NCI-H82 treated with DMSO at 0.1 percent for 48 hours (cell line): ENCODE data around the gene MUC5B.

Experiments used
- DNase-seq: peaks from one replicate; lab custom pipeline; 2025; ENCODE audit not compliant: unreplicated experiment; lab: John Stamatoyannopoulos, UW

MUC5B gene

GRCh38 chr11:1280116-1281035, 57.5 kb downstream of the MUC5B start:
- no peak for DNase-seq

GRCh38 chr11:1281326-1281973, 58.6 kb downstream of the MUC5B start:
- DNase-seq, result no peak

- DNase-seq, result no peak
Measured at GRCh38 chr11:1281974-1282365, 59.1 kb downstream of the MUC5B start.

GRCh38 chr11:1283091-1283511, 60.2 kb downstream of the MUC5B start:
- no peak for DNase-seq

- no peak for DNase-seq
Measured at GRCh38 chr11:1283906-1284305, 61.0 kb downstream of the MUC5B start.

- no peak for DNase-seq
Measured at GRCh38 chr11:1285316-1285744, 62.5 kb downstream of the MUC5B start.

GRCh38 chr11:1285876-1286275, 63.0 kb downstream of the MUC5B start:
- DNase-seq, result no peak

- DNase-seq, result no peak
Measured at GRCh38 chr11:1287928-1288327, 65.1 kb downstream of the MUC5B start.

GRCh38 chr11:1288426-1289151, 65.7 kb downstream of the MUC5B start:
- no peak for DNase-seq

GRCh38 chr11:1289211-1289935, 66.5 kb downstream of the MUC5B start:
- no peak for DNase-seq

GRCh38 chr11:1290052-1291040, 67.5 kb downstream of the MUC5B start:
- no peak for DNase-seq

GRCh38 chr11:1291295-1292017, 68.6 kb downstream of the MUC5B start:
- no peak for DNase-seq

- DNase-seq, result no peak
Measured at GRCh38 chr11:1292018-1292643, 69.3 kb downstream of the MUC5B start.

GRCh38 chr11:1292644-1293618, 70.1 kb downstream of the MUC5B start:
- DNase-seq, result no peak

GRCh38 chr11:1293619-1294015, 70.8 kb downstream of the MUC5B start:
- no peak for DNase-seq

- DNase-seq, result no peak
Measured at GRCh38 chr11:1295086-1295485, 72.2 kb downstream of the MUC5B start.

- no peak for DNase-seq
Measured at GRCh38 chr11:1295591-1295990, 72.7 kb downstream of the MUC5B start.
